Body of pancreas (tissue), 4 donors: ENCODE data around the gene MYH11. TPM values are rescaled to one million over a fixed set of nuclear protein-coding genes. Genes with fewer than 3 reads are reported as not detected.
A peak's percentile ranks its signal among the peaks of the same experiment; 100 is the strongest.

ENCODE experiments used
- ATAC-seq: fragments of 150-250 bp; one replicate; pipeline ENCODE4 v1.9.1; 2016
- DNase-seq, 4 donors: peaks; one replicate each; pipeline ENCODE4 v3.0.0-alpha.2; 2019
- H3K27ac ChIP-seq, 4 donors: fragments of 200-600 bp; sonication (generic); 1 replicate in 3 of 4; 2 replicates in 1 of 4; pipeline versions ENCODE4 v1.5.1 to v1.6.1; 2016 to 2019; ENCODE audit warnings: mild to moderate bottlenecking in 1 of 4, mixed read lengths in 1 of 4, moderate library complexity in 1 of 4
- H3K27me3 ChIP-seq, 2 donors: fragments of 200-600 bp; sonication (generic); one replicate each; pipeline ENCODE4 v1.6.0; 2016; ENCODE audit warnings: mild to moderate bottlenecking in 1 of 2
- H3K36me3 ChIP-seq, 2 donors: fragments of 200-600 bp; sonication (generic); replicated peaks in 1 of 2; 2 replicates each; pipeline ENCODE4 v1.5.1; 2016; ENCODE audit warnings: low read depth in 2 of 2; ENCODE audit not compliant: insufficient read depth in 1 of 2
- H3K4me1 ChIP-seq: fragments of 200-600 bp; sonication (generic); one replicate; pipeline ENCODE4 v1.6.0; 2016
- H3K4me3 ChIP-seq, 2 donors: fragments of 200-600 bp; sonication (generic); 1 replicate in 1 of 2; 2 replicates in 1 of 2; pipeline ENCODE4 v1.5.1; 2016 to 2019
- H3K9me3 ChIP-seq, 3 donors: fragments of 200-600 bp; sonication (generic); 1 replicate in 2 of 3; 2 replicates in 1 of 3; pipeline ENCODE4 v1.5.1; 2016
- POLR2A ChIP-seq, 3 donors: fragments of 450-650 bp; IDR thresholded peaks; one replicate each; pipeline ENCODE4 v1.6.1; 2016; ENCODE audit warnings: antibody characterized with exemption in 3 of 3, mild to moderate bottlenecking in 2 of 3
- WGBS, 2 donors: methylation state at CpG; one replicate each; pipeline ENCODE4 v1.1.5; 2017; 5-methylcytosine and 5-hydroxymethylcytosine counted together
- intact Hi-C: fragments of 100-400 bp; cut with DNase I; formaldehyde crosslinking; loops from one replicate; pipeline ENCODE4 v1.15.1; 2023
- total RNA-seq, 2 donors: library from RNA; depleted of rRNA; stranded (reverse); fragments of >200 nt; gene quantifications; one replicate each; pipeline ENCODE4 v1.1.0, GENCODE V29; 2016
- TF ChIP-seq, protein P1 (sequence below), 7 experiments: fragments of 450-650 bp in 4 of 7; fragments of 200-600 bp in 3 of 7; sonication (generic) in 3 of 7; IDR thresholded peaks; one replicate each; pipeline ENCODE4 v1.5.1; 2016 to 2019; ENCODE audit warnings: antibody characterized with exemption in 7 of 7

MYH11 gene
- total RNA-seq, 2 donors from 2014 or later, result 14.2 to 19.7 TPM

DNA sequence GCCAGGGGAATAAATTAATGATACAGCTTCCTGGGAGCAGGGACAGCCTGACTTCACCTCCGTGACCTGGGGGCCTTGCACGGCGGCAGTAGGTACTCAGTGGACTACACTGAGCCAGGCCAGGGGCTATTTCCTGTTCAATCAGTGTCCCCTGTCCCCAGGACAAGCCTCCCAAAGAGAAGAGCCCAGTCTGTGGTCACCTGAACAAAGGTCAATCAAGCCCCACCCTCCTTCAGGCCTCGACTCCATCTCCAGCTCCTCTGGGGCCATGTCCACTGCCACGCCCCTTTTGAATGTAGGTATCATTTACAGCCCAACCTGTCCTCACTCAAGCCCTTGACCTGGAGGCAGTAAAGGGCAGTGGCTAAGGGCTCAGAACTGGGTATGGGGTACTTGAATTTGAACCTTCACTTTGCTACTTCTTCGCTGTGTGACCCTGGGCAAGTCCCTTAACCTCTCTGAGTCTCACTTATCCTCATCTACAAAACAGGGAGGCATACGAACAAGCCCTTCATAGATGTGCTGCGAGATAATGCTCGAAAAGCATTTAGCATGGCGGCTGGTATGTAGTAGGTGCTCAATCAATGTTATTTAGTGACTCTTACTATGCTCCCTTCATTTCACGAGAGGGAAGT is 29.0 kb downstream of the MYH11 start:
- intact Hi-C loops, result no loop called here
- no peak overlapping the region for H3K4me3 ChIP-seq
- H3K4me1 ChIP-seq, result peaks cover 11% of the 10 kb centered on the region
- TF ChIP-seq, protein P1, sequence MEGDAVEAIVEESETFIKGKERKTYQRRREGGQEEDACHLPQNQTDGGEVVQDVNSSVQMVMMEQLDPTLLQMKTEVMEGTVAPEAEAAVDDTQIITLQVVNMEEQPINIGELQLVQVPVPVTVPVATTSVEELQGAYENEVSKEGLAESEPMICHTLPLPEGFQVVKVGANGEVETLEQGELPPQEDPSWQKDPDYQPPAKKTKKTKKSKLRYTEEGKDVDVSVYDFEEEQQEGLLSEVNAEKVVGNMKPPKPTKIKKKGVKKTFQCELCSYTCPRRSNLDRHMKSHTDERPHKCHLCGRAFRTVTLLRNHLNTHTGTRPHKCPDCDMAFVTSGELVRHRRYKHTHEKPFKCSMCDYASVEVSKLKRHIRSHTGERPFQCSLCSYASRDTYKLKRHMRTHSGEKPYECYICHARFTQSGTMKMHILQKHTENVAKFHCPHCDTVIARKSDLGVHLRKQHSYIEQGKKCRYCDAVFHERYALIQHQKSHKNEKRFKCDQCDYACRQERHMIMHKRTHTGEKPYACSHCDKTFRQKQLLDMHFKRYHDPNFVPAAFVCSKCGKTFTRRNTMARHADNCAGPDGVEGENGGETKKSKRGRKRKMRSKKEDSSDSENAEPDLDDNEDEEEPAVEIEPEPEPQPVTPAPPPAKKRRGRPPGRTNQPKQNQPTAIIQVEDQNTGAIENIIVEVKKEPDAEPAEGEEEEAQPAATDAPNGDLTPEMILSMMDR (IDR thresholded peaks at IDR 0.05), result no peak
- no peak for TF ChIP-seq POLR2A (IDR thresholded peaks at IDR 0.05)
- H3K27ac ChIP-seq, result no peak overlapping the region
- WGBS, 2 donors, result 92 to 94% methylated on average over 10 to 11 of the region's 11 CpGs
- DNase-seq (no peak), ATAC-seq (no peak)
- no peaks in the 10 kb centered on the region for H3K9me3 ChIP-seq
- H3K27me3 ChIP-seq, result no peaks in the 10 kb centered on the region
- no peaks in the 10 kb centered on the region for H3K36me3 ChIP-seq

DNA sequence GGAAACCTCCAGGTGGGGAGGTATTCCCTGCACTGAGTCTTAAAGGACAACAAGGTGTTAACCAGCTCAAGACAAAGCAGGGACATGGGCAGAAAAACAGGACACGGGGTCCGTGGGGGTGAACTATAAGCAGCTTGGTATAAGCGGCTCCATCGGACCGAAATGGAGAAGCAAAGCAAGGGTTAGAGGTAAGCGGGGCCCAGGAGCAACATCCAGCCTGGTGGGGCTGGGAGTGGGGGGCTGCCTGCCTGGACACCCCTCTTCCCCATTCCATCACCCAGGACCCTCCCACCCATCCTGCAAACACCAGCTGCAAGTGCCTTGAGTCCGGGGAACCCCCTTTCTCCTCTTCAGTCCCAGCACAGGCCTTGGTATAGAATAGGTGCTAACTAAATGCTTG is 29.5 kb downstream of the MYH11 start:
- ATAC-seq, result no peak
- no peak for DNase-seq
- Histone ChIP-seq H3K36me3 (no peaks in the 10 kb centered on the region), H3K27ac (no peak overlapping the region), H3K4me1 (peaks cover 16% of the 10 kb centered on the region), H3K9me3 (no peaks in the 10 kb centered on the region), H3K27me3 (no peaks in the 10 kb centered on the region), H3K4me3 (no peak overlapping the region)
- intact Hi-C loops, result no loop called here
- 89 to 95% methylated on average over 7 of the region's 7 CpGs for WGBS, 2 donors
- no peak for TF ChIP-seq POLR2A (IDR thresholded peaks at IDR 0.05)
- TF ChIP-seq, protein P1 (IDR thresholded peaks at IDR 0.05), result no peak

DNA sequence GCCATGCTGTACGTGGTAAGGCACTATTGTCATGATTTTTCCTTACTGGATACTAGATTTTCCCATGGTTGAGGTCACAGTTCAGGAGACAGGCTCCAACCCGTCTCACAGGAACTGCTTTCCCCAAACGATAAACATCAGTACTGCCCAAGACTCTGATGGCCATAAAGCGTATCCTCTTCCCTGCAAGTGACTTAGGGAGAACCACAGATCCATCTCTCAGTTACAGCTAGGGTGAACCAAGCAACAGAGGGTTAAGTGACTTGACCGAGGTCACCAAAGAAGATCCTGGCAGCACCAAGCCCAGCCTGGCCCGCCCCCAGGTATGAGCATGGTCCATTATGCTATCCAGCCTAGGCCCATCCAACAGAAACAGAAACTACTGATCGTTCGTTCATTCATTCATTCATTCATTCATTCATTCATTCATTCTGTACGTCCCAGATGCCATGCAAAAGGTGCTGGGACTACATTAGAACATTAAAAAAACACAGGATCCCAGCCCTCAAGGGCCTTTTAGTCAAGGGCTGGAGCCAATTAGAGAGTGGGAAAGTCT is 31.0 kb downstream of the MYH11 start:
- intact Hi-C loops, result no loop called here
- DNase-seq (no peak), ATAC-seq (no peak)
- Histone ChIP-seq H3K4me3 (no peak overlapping the region), H3K36me3 (no peaks in the 10 kb centered on the region), H3K4me1 (peaks cover 21% of the 10 kb centered on the region), H3K27ac (no peak overlapping the region), H3K27me3 (no peaks in the 10 kb centered on the region), H3K9me3 (no peaks in the 10 kb centered on the region)
- 70 to 82% methylated on average over 9 of the region's 9 CpGs for WGBS, 2 donors
- TF ChIP-seq, protein P1 (IDR thresholded peaks at IDR 0.05), result no peak
- no peak for TF ChIP-seq POLR2A (IDR thresholded peaks at IDR 0.05)

DNA sequence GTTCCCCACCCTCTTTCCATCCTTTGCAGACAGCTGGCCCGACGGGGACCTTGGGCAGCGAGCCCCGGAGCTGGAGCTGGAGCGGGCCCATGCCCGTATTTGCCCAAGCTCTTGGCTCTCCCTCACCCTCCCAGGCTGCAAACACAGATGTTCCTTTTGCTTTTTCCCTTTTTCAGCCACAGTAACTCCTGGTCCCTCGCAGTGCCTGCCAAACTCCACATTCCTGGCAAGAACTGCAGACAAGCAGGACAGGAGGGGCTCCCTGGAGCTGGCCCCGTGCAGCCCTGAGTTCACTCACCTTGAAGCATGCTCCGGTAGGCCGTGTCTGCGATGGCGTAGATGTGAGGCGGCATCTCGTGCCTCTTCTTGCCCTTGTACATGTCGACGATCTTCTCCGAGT is 33.9 kb downstream of the MYH11 start:
- Histone ChIP-seq H3K4me1 (peaks cover 21% of the 10 kb centered on the region), H3K27ac (peak overlapping the region in 2 of 4 donors; percentile 9 to 38), H3K4me3 (no peak overlapping the region), H3K27me3 (no peaks in the 10 kb centered on the region), H3K36me3 (no peaks in the 10 kb centered on the region), H3K9me3 (no peaks in the 10 kb centered on the region)
- DNase-seq (peak; percentile 60 to 88 (median 73)), ATAC-seq (peak; percentile 68)
- intact Hi-C loops, result no loop called here
- TF ChIP-seq POLR2A (IDR thresholded peaks at IDR 0.05), result no peak
- TF ChIP-seq, protein P1 (IDR thresholded peaks at IDR 0.05), result peak in 1 of 7 experiments; percentile 1
- 19 to 32% methylated on average over 12 to 17 of the region's 17 CpGs for WGBS, 2 donors

DNA sequence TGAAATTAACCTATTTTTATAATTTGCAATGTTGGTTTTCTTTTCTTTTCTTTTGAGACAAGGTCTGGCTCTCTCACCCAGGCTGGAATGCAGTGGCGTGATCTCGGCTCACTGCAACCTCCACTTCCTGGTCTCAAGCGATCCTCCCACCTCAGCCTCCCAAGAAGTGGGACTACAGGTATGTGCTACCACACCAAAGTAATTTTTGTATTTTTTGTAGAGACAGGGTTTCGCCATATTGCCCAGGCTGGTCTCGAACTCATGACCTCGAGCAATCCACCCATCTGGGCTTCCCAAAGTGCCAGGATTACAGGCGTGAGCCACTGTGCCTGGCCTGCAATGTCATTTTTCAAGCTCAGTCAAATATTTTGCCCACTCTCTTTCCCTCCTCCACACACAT is 36.0 kb downstream of the MYH11 start:
- Histone ChIP-seq H3K4me1 (peaks cover 21% of the 10 kb centered on the region), H3K27ac (no peak overlapping the region), H3K27me3 (no peaks in the 10 kb centered on the region), H3K4me3 (no peak overlapping the region), H3K9me3 (peaks cover 0 to 4% (median 0%) of the 10 kb centered on the region in 3 donors), H3K36me3 (no peaks in the 10 kb centered on the region)
- intact Hi-C loops, result no loop called here
- TF ChIP-seq, protein P1 (IDR thresholded peaks at IDR 0.05), result no peak
- TF ChIP-seq POLR2A (IDR thresholded peaks at IDR 0.05), result no peak
- DNase-seq, result no peak
- no peak for ATAC-seq
- 81 to 91% methylated on average over 7 of the region's 7 CpGs for WGBS, 2 donors
